HepG2 (cell line): ENCODE results near the gene PIEZO1. TPM values are rescaled to one million over a fixed set of nuclear protein-coding genes. Genes with fewer than 3 reads are reported as not detected.

ENCODE experiments used
- CREM ChIP-seq, 2 experiments: sonication (generic) in 1 of 2; formaldehyde crosslinking in 1 of 2; IDR thresholded peaks; 2 replicates each; pipeline versions ENCODE4 v1.4.0 to v1.6.1; 2016 to 2020; ENCODE audit warnings: antibody characterized with exemption in 1 of 2, mild to moderate bottlenecking in 1 of 2, missing genetic modification reagents in 1 of 2
- FOXP1 ChIP-seq, 2 experiments: fragments of 450-650 bp in 1 of 2; IDR thresholded peaks; 2 replicates each; pipeline ENCODE4 v1.6.1; 2017 to 2018; ENCODE audit warnings: antibody characterized with exemption in 1 of 2
- MZF1 ChIP-seq: sonication (generic); formaldehyde crosslinking; IDR thresholded peaks from 2 replicates; pipeline ENCODE4 v1.8.1; 2023; ENCODE audit warnings: mild to moderate bottlenecking, missing genetic modification reagents, borderline replicate concordance
- PLRG1 ChIP-seq: fragments of 450-650 bp; conservative IDR thresholded peaks from 2 replicates; pipeline ENCODE4 v1.6.1; 2016
- REPIN1 ChIP-seq: sonication (generic); formaldehyde crosslinking; IDR thresholded peaks from 2 replicates; pipeline ENCODE4 v1.8.0; 2022; ENCODE audit warnings: missing genetic modification reagents, low read depth, mild to moderate bottlenecking, borderline replicate concordance
- SALL1 ChIP-seq: sonication (generic); formaldehyde crosslinking; IDR thresholded peaks from 2 replicates; pipeline ENCODE4 v1.8.0; 2022; ENCODE audit warnings: mild to moderate bottlenecking, missing genetic modification reagents
- SCMH1 ChIP-seq: sonication (generic); formaldehyde crosslinking; IDR thresholded peaks from 2 replicates; pipeline ENCODE4 v1.9.0; 2021; ENCODE audit warnings: missing genetic modification reagents, mild to moderate bottlenecking, borderline replicate concordance
- SIN3B ChIP-seq: fragments of 150-350 bp; IDR thresholded peaks from 2 replicates; pipeline ENCODE4 v1.6.1; 2014; ENCODE audit warnings: low read length
- ZFP62 ChIP-seq: sonication (generic); formaldehyde crosslinking; IDR thresholded peaks from 2 replicates; pipeline ENCODE4 v1.4.0; 2020; ENCODE audit warnings: missing genetic modification reagents
- ZNF552 ChIP-seq: sonication (generic); formaldehyde crosslinking; IDR thresholded peaks from 2 replicates; pipeline ENCODE4 v1.9.0; 2022; ENCODE audit warnings: missing genetic modification reagents, mild to moderate bottlenecking, borderline replicate concordance
- ZSCAN25 ChIP-seq: sonication (generic); formaldehyde crosslinking; IDR thresholded peaks from 2 replicates; pipeline ENCODE4 v1.8.0; 2022; ENCODE audit warnings: mild to moderate bottlenecking, missing genetic modification reagents
- polyA plus RNA-seq, 8 experiments: library from polyadenylated mRNA; depleted of rRNA in 3 of 8; stranded (reverse) in 7 of 8; unstranded in 1 of 8; fragments of >200 nt; fragmentation: Illumina TruSeq in 4 of 8; extraction: Trizol in 4 of 8; gene quantifications; 2 replicates each; pipeline versions ENCODE4 v1.2.1 to v1.2.3, GENCODE V29; 2011 to 2016; ENCODE audit warnings: low read depth in 4 of 8, missing spikeins in 1 of 8, mixed read lengths in 1 of 8; ENCODE audit not compliant: insufficient read depth in 1 of 8
- total RNA-seq, 5 experiments: library from RNA; depleted of rRNA; stranded (reverse); fragments of >200 nt; fragmentation: Illumina TruSeq; extraction: Trizol; gene quantifications; 2 replicates each; pipeline ENCODE4 v1.2.3, GENCODE V29; 2016; ENCODE audit warnings: low read depth in 1 of 5
- TF ChIP-seq, protein P1 (sequence below): sonication (generic); formaldehyde crosslinking; conservative IDR thresholded peaks from 2 replicates; pipeline ENCODE4 v1.4.0; 2020; ENCODE audit warnings: mild to moderate bottlenecking, missing genetic modification reagents, moderate library complexity
- TF ChIP-seq, protein P2 (sequence below): sonication (generic); formaldehyde crosslinking; IDR thresholded peaks from 2 replicates; pipeline ENCODE4 v1.5.1; 2020; ENCODE audit warnings: mild to moderate bottlenecking, moderate library complexity, missing genetic modification reagents
- TF ChIP-seq, protein P3 (sequence below): sonication (generic); formaldehyde crosslinking; IDR thresholded peaks from 2 replicates; pipeline ENCODE4 v1.5.0; 2020; ENCODE audit warnings: mild to moderate bottlenecking, missing genetic modification reagents, moderate library complexity
- TF ChIP-seq, protein P4 (sequence below): sonication (generic); formaldehyde crosslinking; IDR thresholded peaks from 2 replicates; pipeline ENCODE4 v1.8.0; 2022; ENCODE audit warnings: missing genetic modification reagents, mild to moderate bottlenecking, borderline replicate concordance
- TF ChIP-seq, protein P5 (sequence below): sonication (generic); formaldehyde crosslinking; IDR thresholded peaks from 2 replicates; pipeline ENCODE4 v1.8.0; 2022; ENCODE audit warnings: mild to moderate bottlenecking, missing genetic modification reagents, borderline replicate concordance
- TF ChIP-seq, protein P6 (sequence below): sonication (generic); formaldehyde crosslinking; IDR thresholded peaks from 2 replicates; pipeline ENCODE4 v1.4.0; 2020; ENCODE audit warnings: missing genetic modification reagents

Gene PIEZO1
- total and polyA plus RNA-seq, 2 of the 13 experiments (the other 11 are each of a cell fraction or from before 2014, with no cell fraction given): 67.9 to 85.0 TPM

DNA sequence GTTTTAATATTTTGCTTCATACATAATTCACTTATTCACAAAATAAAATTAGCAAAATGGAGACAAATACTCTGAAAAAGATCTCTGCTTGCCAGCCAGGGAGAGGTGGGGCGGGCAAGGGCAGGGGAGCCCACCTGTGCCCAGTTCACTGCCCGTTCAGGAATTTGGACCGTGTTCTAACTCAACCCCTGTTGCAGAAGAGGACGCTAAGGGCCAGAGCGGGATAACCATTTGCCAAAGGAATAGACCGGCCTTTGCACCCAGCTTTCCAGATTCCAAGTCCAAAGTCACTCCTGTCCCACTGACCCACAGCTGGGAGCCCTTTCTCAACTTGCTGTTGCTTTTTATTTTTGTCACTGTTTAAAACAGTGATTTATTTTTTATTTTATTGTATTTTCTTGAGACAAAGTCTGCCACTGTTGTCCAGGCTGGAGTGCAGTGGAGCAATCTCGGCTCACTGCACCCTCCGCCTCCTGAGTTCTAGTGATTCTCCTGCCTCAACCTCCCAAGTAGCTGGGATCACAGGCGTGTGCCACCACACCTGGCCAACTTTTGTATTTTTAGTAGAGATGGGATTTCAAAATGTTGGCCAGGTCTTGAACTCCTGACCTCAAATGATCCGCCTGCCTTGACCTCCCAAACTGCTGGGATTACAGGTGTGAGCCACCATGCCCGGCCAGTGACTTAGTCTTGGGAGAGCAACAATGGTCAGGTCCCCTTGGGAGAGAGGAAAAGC is 2.7 kb upstream of the PIEZO1 start (continued):
- TF ChIP-seq, protein P1, sequence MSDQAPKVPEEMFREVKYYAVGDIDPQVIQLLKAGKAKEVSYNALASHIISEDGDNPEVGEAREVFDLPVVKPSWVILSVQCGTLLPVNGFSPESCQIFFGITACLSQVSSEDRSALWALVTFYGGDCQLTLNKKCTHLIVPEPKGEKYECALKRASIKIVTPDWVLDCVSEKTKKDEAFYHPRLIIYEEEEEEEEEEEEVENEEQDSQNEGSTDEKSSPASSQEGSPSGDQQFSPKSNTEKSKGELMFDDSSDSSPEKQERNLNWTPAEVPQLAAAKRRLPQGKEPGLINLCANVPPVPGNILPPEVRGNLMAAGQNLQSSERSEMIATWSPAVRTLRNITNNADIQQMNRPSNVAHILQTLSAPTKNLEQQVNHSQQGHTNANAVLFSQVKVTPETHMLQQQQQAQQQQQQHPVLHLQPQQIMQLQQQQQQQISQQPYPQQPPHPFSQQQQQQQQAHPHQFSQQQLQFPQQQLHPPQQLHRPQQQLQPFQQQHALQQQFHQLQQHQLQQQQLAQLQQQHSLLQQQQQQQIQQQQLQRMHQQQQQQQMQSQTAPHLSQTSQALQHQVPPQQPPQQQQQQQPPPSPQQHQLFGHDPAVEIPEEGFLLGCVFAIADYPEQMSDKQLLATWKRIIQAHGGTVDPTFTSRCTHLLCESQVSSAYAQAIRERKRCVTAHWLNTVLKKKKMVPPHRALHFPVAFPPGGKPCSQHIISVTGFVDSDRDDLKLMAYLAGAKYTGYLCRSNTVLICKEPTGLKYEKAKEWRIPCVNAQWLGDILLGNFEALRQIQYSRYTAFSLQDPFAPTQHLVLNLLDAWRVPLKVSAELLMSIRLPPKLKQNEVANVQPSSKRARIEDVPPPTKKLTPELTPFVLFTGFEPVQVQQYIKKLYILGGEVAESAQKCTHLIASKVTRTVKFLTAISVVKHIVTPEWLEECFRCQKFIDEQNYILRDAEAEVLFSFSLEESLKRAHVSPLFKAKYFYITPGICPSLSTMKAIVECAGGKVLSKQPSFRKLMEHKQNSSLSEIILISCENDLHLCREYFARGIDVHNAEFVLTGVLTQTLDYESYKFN (CRISPR knock-in tag): peak; percentile 87
- 0 out of 2 replicates have a peak, but pooled peaks have one; percentile 66 for TF ChIP-seq ZSCAN25
- TF ChIP-seq, protein P2, sequence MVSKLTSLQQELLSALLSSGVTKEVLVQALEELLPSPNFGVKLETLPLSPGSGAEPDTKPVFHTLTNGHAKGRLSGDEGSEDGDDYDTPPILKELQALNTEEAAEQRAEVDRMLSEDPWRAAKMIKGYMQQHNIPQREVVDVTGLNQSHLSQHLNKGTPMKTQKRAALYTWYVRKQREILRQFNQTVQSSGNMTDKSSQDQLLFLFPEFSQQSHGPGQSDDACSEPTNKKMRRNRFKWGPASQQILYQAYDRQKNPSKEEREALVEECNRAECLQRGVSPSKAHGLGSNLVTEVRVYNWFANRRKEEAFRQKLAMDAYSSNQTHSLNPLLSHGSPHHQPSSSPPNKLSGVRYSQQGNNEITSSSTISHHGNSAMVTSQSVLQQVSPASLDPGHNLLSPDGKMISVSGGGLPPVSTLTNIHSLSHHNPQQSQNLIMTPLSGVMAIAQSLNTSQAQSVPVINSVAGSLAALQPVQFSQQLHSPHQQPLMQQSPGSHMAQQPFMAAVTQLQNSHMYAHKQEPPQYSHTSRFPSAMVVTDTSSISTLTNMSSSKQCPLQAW (CRISPR knock-in tag): no peak
- TF ChIP-seq, protein P3, sequence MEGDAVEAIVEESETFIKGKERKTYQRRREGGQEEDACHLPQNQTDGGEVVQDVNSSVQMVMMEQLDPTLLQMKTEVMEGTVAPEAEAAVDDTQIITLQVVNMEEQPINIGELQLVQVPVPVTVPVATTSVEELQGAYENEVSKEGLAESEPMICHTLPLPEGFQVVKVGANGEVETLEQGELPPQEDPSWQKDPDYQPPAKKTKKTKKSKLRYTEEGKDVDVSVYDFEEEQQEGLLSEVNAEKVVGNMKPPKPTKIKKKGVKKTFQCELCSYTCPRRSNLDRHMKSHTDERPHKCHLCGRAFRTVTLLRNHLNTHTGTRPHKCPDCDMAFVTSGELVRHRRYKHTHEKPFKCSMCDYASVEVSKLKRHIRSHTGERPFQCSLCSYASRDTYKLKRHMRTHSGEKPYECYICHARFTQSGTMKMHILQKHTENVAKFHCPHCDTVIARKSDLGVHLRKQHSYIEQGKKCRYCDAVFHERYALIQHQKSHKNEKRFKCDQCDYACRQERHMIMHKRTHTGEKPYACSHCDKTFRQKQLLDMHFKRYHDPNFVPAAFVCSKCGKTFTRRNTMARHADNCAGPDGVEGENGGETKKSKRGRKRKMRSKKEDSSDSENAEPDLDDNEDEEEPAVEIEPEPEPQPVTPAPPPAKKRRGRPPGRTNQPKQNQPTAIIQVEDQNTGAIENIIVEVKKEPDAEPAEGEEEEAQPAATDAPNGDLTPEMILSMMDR (CRISPR knock-in tag): 0 out of 2 replicates have a peak, but pooled peaks have one; percentile 12
- TF ChIP-seq, protein P4, sequence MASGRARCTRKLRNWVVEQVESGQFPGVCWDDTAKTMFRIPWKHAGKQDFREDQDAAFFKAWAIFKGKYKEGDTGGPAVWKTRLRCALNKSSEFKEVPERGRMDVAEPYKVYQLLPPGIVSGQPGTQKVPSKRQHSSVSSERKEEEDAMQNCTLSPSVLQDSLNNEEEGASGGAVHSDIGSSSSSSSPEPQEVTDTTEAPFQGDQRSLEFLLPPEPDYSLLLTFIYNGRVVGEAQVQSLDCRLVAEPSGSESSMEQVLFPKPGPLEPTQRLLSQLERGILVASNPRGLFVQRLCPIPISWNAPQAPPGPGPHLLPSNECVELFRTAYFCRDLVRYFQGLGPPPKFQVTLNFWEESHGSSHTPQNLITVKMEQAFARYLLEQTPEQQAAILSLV (CRISPR knock-in tag): 0 out of 2 replicates have a peak, but pooled peaks have one; percentile 33
- TF ChIP-seq, protein P5, sequence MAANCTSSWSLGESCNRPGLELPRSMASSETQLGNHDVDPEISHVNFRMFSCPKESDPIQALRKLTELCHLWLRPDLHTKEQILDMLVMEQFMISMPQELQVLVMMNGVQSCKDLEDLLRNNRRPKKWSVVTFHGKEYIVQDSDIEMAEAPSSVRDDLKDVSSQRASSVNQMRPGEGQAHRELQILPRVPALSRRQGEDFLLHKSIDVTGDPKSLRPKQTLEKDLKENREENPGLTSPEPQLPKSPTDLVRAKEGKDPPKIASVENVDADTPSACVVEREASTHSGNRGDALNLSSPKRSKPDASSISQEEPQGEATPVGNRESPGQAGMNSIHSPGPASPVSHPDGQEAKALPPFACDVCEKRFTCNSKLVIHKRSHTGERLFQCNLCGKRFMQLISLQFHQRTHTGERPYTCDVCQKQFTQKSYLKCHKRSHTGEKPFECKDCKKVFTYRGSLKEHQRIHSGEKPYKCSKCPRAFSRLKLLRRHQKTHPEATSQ (CRISPR knock-in tag): 0 out of 2 replicates have a peak, but pooled peaks have one; percentile 14
- 0 out of 2 replicates have a peak, but pooled peaks have one; percentile 52 for TF ChIP-seq REPIN1 (CRISPR knock-in tag)
- no peak for TF ChIP-seq ZNF552
- TF ChIP-seq CREM (IDR thresholded peaks at IDR 0.05): peak; percentile 24; the same call in 1 of the 2 replicates
- TF ChIP-seq CREM (CRISPR knock-in tag; IDR thresholded peaks at IDR 0.05): no peak
- no peak for TF ChIP-seq ZFP62 (CRISPR knock-in tag)
- TF ChIP-seq SALL1 (CRISPR knock-in tag): peak; percentile 63
- TF ChIP-seq SCMH1 (CRISPR knock-in tag): no peak
- TF ChIP-seq SIN3B: no peak
- no peak for TF ChIP-seq MZF1 (CRISPR knock-in tag)
- TF ChIP-seq PLRG1: no peak
- TF ChIP-seq FOXP1 (IDR thresholded peaks at IDR 0.05): no peak
- TF ChIP-seq FOXP1 (CRISPR knock-in tag; IDR thresholded peaks at IDR 0.05): no peak
- TF ChIP-seq, protein P6, sequence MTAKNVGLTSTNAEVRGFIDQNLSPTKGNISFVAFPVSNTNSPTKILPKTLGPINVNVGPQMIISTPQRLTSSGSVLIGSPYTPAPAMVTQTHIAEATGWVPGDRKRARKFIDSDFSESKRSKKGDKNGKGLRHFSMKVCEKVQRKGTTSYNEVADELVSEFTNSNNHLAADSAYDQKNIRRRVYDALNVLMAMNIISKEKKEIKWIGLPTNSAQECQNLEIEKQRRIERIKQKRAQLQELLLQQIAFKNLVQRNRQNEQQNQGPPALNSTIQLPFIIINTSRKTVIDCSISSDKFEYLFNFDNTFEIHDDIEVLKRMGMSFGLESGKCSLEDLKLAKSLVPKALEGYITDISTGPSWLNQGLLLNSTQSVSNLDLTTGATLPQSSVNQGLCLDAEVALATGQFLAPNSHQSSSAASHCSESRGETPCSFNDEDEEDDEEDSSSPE (CRISPR knock-in tag): no peak
